ENCODE results near the gene TLR3. TPM values are rescaled to one million over a fixed set of nuclear protein-coding genes. Genes with fewer than 3 reads are reported as not detected.
A peak's percentile ranks its signal among the peaks of the same experiment; 100 is the strongest.

Gene TLR3
- total RNA-seq, 3 donors from 2014 or later = 23.6 to 55.0 (median 51.3) TPM

DNA sequence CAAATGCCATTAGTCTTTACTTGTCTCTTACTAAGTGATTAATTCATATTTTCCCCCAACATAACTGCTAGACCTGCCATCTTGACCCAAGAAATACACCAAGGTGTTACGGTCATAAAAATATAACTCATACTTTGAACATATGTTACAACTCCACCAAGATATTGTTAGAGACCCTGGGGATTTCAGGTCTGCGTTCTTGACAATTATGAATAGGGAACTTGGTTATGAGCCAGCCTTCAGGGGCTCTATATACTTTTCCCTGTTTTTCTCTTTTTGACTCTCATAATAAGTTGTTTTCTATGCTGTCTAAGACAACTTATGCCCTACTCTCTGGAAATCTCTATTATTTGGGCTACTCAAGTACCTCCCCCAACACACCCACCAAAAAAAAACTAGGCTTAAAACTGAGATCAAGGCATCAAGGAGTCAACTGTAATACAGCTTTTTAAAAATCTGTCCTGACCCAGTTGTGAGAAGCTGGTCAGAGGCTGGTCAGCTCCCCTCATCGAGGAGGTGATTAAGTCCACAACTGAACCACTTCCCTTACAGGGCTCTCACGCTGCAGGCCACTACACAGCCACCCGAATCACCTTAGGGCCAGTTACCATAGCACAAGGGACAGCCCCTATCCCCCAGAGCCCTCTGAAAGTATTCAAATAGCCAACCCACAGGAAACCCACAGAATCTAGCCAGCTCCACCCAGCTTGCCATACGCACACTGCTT, 10.5 kb upstream of the TLR3 start:
- DNase-seq = no peak
- Histone ChIP-seq H3K36me3 (ENCODE audit: low read depth) (no peaks in the 10 kb centered on the region), H3K4me3 (no peak overlapping the region), H3K4me1 (ENCODE audit: low read depth) (no peaks in the 10 kb centered on the region), H3K9me3 (no peaks in the 10 kb centered on the region)
- peak; percentile 38 for ATAC-seq
- TF ChIP-seq, protein P1, sequence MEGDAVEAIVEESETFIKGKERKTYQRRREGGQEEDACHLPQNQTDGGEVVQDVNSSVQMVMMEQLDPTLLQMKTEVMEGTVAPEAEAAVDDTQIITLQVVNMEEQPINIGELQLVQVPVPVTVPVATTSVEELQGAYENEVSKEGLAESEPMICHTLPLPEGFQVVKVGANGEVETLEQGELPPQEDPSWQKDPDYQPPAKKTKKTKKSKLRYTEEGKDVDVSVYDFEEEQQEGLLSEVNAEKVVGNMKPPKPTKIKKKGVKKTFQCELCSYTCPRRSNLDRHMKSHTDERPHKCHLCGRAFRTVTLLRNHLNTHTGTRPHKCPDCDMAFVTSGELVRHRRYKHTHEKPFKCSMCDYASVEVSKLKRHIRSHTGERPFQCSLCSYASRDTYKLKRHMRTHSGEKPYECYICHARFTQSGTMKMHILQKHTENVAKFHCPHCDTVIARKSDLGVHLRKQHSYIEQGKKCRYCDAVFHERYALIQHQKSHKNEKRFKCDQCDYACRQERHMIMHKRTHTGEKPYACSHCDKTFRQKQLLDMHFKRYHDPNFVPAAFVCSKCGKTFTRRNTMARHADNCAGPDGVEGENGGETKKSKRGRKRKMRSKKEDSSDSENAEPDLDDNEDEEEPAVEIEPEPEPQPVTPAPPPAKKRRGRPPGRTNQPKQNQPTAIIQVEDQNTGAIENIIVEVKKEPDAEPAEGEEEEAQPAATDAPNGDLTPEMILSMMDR (IDR thresholded peaks at IDR 0.05) = no peak
- intact Hi-C loops (cut with DNase I, micrococcal nuclease) = no loop called here

DNA sequence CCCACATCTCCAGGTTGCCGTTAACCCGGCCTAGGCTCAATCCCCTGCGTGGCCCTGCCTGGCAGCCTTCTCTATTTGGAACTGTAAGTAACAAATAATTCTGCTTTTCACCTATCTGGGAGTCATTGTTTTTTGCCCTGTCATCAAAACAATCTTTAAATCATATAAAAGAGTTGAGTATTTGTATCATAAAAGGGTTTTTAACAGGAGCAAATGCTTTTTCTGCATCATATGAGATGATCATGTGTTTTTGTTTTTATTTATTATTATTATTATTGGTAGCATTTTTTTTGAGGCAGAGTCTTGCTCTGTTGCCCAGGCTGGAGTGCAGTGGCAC, 10.0 kb upstream of the TLR3 start:
- intact Hi-C loops (cut with DNase I, micrococcal nuclease) = no loop called here
- DNase-seq (no peak), ATAC-seq (no peak)
- Histone ChIP-seq H3K36me3 (ENCODE audit: low read depth) (no peaks in the 10 kb centered on the region), H3K4me1 (ENCODE audit: low read depth) (no peaks in the 10 kb centered on the region), H3K4me3 (no peak overlapping the region), H3K9me3 (no peaks in the 10 kb centered on the region)
- TF ChIP-seq, protein P1 (IDR thresholded peaks at IDR 0.05) = no peak

DNA sequence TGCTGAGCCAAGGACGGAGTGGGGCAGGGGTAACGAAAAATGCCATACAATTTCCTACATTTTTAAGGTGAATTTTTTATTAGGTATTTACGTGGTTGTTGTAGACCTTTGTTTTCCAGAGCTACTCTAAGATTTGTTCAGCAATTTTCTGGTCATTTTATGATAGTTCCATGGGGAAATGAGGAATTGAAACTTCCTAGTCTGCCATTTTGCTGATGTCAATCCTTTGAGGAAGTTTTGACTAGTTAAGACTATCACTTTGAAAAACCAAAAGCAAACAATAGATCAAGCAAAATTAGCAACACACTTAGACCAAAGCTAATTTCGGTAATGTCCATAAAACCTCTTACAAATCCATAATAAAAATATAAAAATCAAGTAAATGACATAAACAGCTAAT, 7.0 kb upstream of the TLR3 start:
- no peak for ATAC-seq
- TF ChIP-seq, protein P1 (IDR thresholded peaks at IDR 0.05) = no peak
- Histone ChIP-seq H3K36me3 (ENCODE audit: low read depth) (no peaks in the 10 kb centered on the region), H3K9me3 (no peaks in the 10 kb centered on the region), H3K4me3 (no peak overlapping the region), H3K4me1 (ENCODE audit: low read depth) (no peaks in the 10 kb centered on the region)
- intact Hi-C loops (cut with DNase I, micrococcal nuclease) = loop anchor here in 1 of 2 donors (10.0 kb wide), 1 partner anchor 73 kb away; no protein-coding TSS in a partner anchor
- no peak for DNase-seq

DNA sequence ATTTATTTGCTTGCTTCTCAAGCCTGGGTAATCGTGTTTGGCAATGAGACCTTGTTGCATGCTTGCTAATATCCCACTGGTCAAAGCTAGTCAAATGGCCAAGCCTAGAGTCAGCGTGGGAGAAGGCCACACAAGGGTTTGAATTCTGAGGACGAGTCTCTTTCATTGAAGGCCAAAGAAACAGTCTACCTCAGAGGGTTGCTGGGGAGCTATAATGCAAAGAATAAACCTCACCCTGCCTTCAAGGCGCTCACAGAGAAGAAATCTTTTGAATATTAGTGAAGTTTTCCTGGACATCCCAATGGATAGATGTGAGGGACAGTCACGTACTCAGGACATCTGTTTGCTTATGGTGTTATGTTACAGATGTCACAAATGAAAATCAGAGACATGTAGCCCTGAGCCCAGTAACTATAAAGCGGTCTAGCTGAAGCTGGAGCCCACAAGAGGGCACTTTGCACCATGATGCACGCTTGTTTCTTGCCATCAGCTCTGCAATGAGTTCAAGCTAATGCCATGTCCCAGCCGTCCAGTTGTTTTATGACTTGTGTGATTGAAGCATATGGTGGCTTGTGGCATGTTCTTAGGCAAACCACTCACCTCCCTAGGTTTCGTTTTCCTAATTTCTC, 1.1 kb upstream of the TLR3 start:
- ATAC-seq (peak; percentile 96), DNase-seq (peak in 2 of 3 donors; percentile 64 to 82)
- TF ChIP-seq, protein P1 (IDR thresholded peaks at IDR 0.05) = peak; percentile 31
- Histone ChIP-seq H3K4me1 (ENCODE audit: low read depth) (no peaks in the 10 kb centered on the region), H3K9me3 (no peaks in the 10 kb centered on the region), H3K36me3 (ENCODE audit: low read depth) (no peaks in the 10 kb centered on the region), H3K4me3 (no peak overlapping the region)
- intact Hi-C loops (cut with DNase I, micrococcal nuclease) = loop anchor here in 1 of 2 donors (10.0 kb wide), 1 partner anchor 67 kb away; no protein-coding TSS in a partner anchor

DNA sequence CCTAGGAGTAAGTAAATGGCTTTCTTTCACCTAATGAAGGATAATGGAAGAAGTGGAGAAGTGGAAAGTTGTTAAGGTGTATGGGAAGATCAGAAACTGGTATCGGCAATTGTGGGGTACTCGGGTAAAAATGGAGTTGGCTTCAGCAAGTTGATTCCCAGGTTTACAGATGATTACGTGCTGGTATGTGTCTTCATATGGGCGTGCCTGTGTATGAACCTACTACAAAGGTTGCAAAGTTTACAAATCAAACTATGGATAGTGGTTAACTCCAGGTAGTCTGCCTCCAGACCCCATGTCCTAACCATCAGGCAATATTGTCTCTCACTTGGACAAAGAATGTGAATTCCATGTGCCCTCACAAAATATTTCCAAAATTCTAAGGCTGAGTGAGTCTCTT, 773 bp downstream of the TLR3 start:
- intact Hi-C loops (cut with DNase I, micrococcal nuclease) = loop anchor here in 1 of 2 donors (10.0 kb wide), 1 partner anchor 65 kb away; no protein-coding TSS in a partner anchor
- no peaks in the 10 kb centered on the region for H3K36me3 ChIP-seq (ENCODE audit: low read depth)
- no peaks in the 10 kb centered on the region for H3K4me1 ChIP-seq (ENCODE audit: low read depth)
- DNase-seq (peak in 1 of 3 donors; percentile 28), ATAC-seq (peak; percentile 45)
- H3K4me3 ChIP-seq = peak overlapping the region; percentile 11
- no peaks in the 10 kb centered on the region for H3K9me3 ChIP-seq
- TF ChIP-seq, protein P1 (IDR thresholded peaks at IDR 0.05) = no peak
